ENCODE measurements around the gene FOXL2NB.

Gene FOXL2NB

DNA sequence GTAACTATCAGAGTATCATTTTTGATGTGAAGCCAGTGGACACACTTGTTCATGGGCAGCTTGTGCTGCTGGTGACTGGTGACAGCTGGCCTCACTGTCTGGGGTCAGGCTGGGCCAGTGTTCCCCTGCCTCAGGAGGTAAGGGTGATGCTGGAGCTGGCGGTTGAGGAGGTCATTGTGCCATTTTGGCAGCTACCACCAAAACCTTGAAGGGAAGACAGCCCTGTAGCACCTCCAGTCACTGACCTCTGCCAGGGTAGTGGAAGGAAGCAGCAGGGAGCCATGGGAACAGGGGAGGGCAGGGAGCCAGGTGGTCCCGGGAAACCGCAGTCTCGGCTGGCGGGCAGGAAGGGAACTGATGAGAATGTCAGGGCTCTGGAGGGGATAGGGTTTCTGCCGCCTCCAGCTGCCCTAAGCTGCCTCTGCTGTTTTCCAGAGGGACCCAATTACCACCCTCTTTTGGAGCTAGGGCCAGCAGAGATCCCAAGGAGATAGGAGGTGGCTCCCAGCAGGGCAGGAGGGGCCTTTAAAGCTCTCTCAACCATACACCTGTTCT is 24.8 kb downstream of the FOXL2NB start:
- no peaks in the 10 kb centered on the region for H3K36me3 Mint-ChIP-seq
- H3K4me3 Mint-ChIP-seq: no peak overlapping the region
- no peak for DNase-seq
- CTCF ChIA-PET: interaction anchor here (0.7 kb wide), 1 partner anchor 9 kb away, joined by 3 read pairs; no protein-coding TSS in a partner anchor
- no peak overlapping the region for H3K27ac Mint-ChIP-seq
- H3K4me1 Mint-ChIP-seq: no peaks in the 10 kb centered on the region
- peaks cover 20% of the 10 kb centered on the region for H3K27me3 Mint-ChIP-seq
- no peaks in the 10 kb centered on the region for H3K9me3 Mint-ChIP-seq

DNA sequence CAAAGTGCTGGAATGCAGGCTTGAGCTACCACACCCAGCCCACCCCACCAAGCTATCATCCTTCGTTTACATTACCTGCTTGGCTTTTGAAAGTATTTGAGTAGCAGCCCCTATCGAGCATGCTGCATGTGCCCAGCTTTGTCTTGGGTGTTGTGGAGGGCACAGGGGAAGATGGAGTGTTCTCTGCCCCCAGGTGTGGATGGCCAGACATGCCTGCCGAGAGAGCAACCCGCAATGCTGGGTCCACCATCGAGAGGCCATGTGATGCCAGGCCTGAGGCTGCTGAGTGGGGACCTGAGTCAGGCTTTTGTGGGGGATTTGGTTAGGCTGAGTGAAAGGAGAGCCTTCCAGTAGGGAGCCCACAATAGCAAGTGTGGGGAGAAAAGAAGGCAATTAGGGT is 25.9 kb downstream of the FOXL2NB start:
- Mint-ChIP-seq H3K4me1 (no peaks in the 10 kb centered on the region), H3K4me3 (no peak overlapping the region), H3K9me3 (no peaks in the 10 kb centered on the region), H3K27me3 (peaks cover 24% of the 10 kb centered on the region), H3K27ac (no peak overlapping the region), H3K36me3 (no peaks in the 10 kb centered on the region)
- CTCF ChIA-PET: interaction anchor here (0.6 to 1.1 kb wide), 2 partner anchors 54 to 493 kb away, joined by 3 read pairs; no protein-coding TSS in a partner anchor
- no peak for DNase-seq

GRCh38 chr3:138974462-138974861 is 27.4 kb downstream of the FOXL2NB start:
- H3K4me3 Mint-ChIP-seq: no peak overlapping the region
- CTCF ChIA-PET: no interaction called here
- no peaks in the 10 kb centered on the region for H3K4me1 Mint-ChIP-seq
- H3K27me3 Mint-ChIP-seq: peaks cover 19% of the 10 kb centered on the region
- no peaks in the 10 kb centered on the region for H3K36me3 Mint-ChIP-seq
- DNase-seq: no peak
- H3K27ac Mint-ChIP-seq: no peak overlapping the region
- no peaks in the 10 kb centered on the region for H3K9me3 Mint-ChIP-seq

DNA sequence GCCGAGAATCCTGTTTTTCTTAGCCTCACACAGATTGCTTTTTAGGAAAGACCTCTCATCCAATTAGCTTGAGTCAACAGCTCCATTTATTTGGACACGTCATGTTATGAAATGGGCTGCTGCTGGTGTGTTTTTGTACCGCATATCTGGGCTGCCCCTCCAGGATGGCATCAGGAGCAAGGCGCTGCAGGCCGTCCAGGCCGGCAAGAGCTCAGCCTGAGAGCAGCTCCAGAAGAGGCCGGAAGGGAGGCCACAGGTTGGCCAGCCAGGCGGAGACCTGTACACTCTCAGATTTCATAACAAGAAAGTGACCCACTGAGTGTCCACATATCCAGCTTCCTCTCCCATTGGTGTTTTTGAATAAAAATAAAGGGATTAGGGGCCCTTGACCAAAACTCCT is 28.3 kb downstream of the FOXL2NB start:
- no peaks in the 10 kb centered on the region for H3K4me1 Mint-ChIP-seq
- H3K4me3 Mint-ChIP-seq: no peak overlapping the region
- H3K27me3 Mint-ChIP-seq: peaks cover 15% of the 10 kb centered on the region
- no peak overlapping the region for H3K27ac Mint-ChIP-seq
- H3K36me3 Mint-ChIP-seq: no peaks in the 10 kb centered on the region
- no peak for DNase-seq
- CTCF ChIA-PET: no interaction called here
- H3K9me3 Mint-ChIP-seq: no peaks in the 10 kb centered on the region

GRCh38 chr3:138976047-138976446 is 29.0 kb downstream of the FOXL2NB start:
- CTCF ChIA-PET: no interaction called here
- Mint-ChIP-seq H3K36me3 (no peaks in the 10 kb centered on the region), H3K4me3 (no peak overlapping the region), H3K4me1 (no peaks in the 10 kb centered on the region), H3K9me3 (no peaks in the 10 kb centered on the region), H3K27ac (no peak overlapping the region), H3K27me3 (peaks cover 13% of the 10 kb centered on the region)
- DNase-seq: no peak

DNA sequence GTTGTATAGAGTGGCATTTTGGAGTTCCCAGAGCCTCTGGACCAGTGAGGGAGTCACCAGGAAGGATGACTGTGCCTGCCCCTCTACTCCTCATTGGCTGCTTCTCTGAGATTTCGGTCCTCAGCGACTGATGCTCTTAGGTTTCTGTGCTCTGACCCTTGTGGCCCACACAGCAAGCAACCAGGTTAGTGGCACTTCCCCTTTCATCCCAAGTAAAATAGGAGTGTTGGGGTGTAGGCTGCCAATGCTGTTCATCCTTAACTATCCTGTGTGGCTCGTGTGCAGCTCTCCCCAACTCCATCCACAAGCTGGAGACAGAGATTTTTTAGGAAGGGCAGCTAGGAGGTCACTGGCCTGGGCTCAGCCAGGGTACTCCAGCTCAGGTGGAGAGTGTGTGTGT is 37.8 kb downstream of the FOXL2NB start:
- DNase-seq: no peak

DNA sequence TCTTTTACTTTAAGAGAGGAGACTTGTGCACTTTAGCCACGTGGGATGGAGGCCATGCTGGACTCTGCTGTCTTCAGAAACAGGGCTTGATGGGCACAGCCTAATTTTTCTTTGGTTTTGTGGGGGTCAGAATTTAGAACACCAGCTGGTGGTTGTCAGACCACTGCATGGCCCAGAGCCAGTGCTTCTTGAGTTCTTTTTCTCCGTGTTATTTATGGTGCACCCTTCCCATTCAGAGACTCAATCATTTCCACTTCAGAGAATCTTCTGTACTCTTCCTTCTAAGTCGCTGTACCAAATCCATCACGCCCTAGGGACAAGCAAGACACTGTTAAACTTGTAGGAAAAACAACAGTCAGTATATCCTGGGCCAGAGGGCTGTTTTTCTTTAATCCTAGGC is 38.9 kb downstream of the FOXL2NB start:
- DNase-seq: no peak
- Mint-ChIP-seq H3K4me1 (no peaks in the 10 kb centered on the region), H3K27ac (no peak overlapping the region), H3K4me3 (no peak overlapping the region), H3K9me3 (no peaks in the 10 kb centered on the region), H3K36me3 (no peaks in the 10 kb centered on the region), H3K27me3 (peaks cover 29% of the 10 kb centered on the region)
- CTCF ChIA-PET: interaction anchor here (1.0 kb wide), 1 partner anchor 343 kb away, joined by 4 read pairs; no protein-coding TSS in a partner anchor

More for the DNA sequence above, 37.8 kb downstream of the FOXL2NB start:
- H3K9me3 Mint-ChIP-seq: no peaks in the 10 kb centered on the region
- CTCF ChIA-PET: no interaction called here
- no peaks in the 10 kb centered on the region for H3K36me3 Mint-ChIP-seq
- H3K27me3 Mint-ChIP-seq: peaks cover 30% of the 10 kb centered on the region
- H3K4me3 Mint-ChIP-seq: no peak overlapping the region
- no peak overlapping the region for H3K27ac Mint-ChIP-seq
- H3K4me1 Mint-ChIP-seq: no peaks in the 10 kb centered on the region

DNA sequence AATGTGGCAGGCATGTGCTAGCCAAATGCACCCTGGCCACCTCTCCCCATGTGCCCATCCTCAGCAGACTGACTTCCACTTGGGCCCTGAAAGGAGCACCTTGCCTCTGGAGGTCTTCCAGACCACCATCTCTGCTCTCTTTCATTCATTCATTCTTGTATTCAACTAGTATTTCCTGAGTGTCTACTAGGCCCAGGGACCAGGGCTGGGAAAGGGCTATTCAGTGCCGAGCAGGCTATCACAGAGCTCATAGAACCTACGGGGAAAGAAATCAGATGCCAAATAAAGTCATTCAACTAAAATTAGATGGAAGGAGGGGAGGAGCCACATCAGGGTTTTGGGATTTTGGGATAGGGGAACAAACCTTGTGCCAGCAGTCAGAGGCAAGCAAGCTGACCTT is 40.2 kb downstream of the FOXL2NB start:
- no peaks in the 10 kb centered on the region for H3K9me3 Mint-ChIP-seq
- CTCF ChIA-PET: no interaction called here

DNA sequence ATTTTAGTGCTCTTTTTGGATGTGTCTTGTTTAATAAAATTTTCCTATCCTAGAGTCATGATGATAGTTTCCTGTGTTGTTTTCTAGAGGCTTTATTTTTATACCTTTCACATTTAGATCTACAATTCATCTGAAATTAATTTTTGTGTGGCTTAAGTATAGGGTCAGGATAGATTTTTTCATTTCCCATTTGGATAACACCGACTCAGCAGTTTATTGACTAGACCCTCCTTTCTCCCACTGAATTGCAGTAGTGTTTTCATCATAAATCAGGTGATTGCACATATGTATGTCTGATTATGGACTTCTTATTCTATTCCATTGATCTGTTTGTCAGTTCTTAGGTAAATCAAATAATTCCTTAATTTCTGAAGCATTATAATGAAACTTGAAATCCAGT is 48.7 kb downstream of the FOXL2NB start:
- CTCF ChIA-PET: no interaction called here
- no peak for DNase-seq
- Mint-ChIP-seq H3K9me3 (no peaks in the 10 kb centered on the region), H3K36me3 (no peaks in the 10 kb centered on the region), H3K27me3 (peaks cover 11% of the 10 kb centered on the region), H3K27ac (no peak overlapping the region), H3K4me3 (no peak overlapping the region), H3K4me1 (no peaks in the 10 kb centered on the region)

More for the DNA sequence above, 40.2 kb downstream of the FOXL2NB start:
- Mint-ChIP-seq H3K36me3 (no peaks in the 10 kb centered on the region), H3K27ac (no peak overlapping the region), H3K4me3 (no peak overlapping the region), H3K4me1 (no peaks in the 10 kb centered on the region), H3K27me3 (peaks cover 28% of the 10 kb centered on the region)
- DNase-seq: no peak
